ENCODE data around the gene ELAVL3.
"Not testable (repeated sequence)": the region's sequence is repeated elsewhere in the genome, so short reads cannot be mapped to it uniquely, and the experiment has no call there.

Gene ELAVL3

GRCh38 chr19:11475861-11476260 is 5.0 kb downstream of the ELAVL3 start:
- Histone ChIP-seq H3K36me3 (ENCODE audit: control insufficient read depth, insufficient read depth, low read length) (no peaks in the 10 kb centered on the region), H3K27ac (ENCODE audit: low read length) (no peak overlapping the region), H3K9me3 (ENCODE audit: control insufficient read depth, insufficient read depth, low read length) (no peaks in the 10 kb centered on the region), H3K27me3 (ENCODE audit: control insufficient read depth, insufficient read depth, low read length) (no peaks in the 10 kb centered on the region; the same call in 1 of the 2 replicates), H3K4me1 (ENCODE audit: control insufficient read depth, insufficient read depth, low read length) (0 out of 2 replicates have a peak, but pooled peaks cover 3% of the 10 kb centered on the region), H3K4me3 (ENCODE audit: low read length) (no peak overlapping the region)
- no peak for DNase-seq (ENCODE audit: low read depth, low spot score)
- WGBS (ENCODE audit: insufficient coverage, insufficient read length), result no CpG with 5 or more reads among the region's 8 CpGs

- not testable (repeated sequence) for H3K9me3 ChIP-seq (ENCODE audit: control insufficient read depth, insufficient read depth, low read length); H3K4me3 ChIP-seq (ENCODE audit: low read length); H3K36me3 ChIP-seq (ENCODE audit: control insufficient read depth, insufficient read depth, low read length); H3K27me3 ChIP-seq (ENCODE audit: control insufficient read depth, insufficient read depth, low read length); H3K4me1 ChIP-seq (ENCODE audit: control insufficient read depth, insufficient read depth, low read length); H3K27ac ChIP-seq (ENCODE audit: low read length); DNase-seq (ENCODE audit: low read depth, low spot score)
- WGBS (ENCODE audit: insufficient coverage, insufficient read length), result no CpG with 5 or more reads among the region's 3 CpGs
These were observed 5.5 kb downstream of the ELAVL3 start for GRCh38 chr19:11475343-11475742.

- no CpG with 5 or more reads among the region's 4 CpGs for WGBS (ENCODE audit: insufficient coverage, insufficient read length)
These were observed 7.1 kb downstream of the ELAVL3 start for GRCh38 chr19:11473725-11474124.

DNA sequence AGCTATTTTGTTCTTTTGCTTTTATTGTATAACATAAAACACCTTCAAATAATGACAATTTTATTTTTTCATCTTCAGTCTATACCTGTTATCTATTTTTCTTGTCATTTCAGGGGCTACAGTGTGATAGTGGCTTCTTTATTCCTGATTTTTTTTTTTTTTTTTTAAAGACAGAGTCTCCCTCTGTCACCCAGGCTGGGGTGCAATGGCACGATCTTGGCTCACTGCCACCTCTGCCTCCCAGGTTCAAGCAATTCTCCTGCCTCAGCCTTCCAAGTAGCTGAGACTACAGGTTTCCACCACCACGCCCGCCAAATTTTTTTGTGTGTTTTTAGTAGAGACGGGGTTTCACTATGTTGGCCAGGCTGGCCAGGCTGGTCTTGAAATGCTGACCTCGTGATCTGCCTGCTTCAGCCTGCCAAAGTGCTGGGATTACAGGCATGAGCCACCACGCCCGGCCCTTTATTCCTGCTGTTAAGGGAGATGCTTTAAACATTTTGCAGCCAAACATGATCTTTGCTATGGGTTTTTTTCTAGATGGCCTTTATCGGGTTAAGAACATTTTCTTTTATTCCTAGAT is 12.5 kb downstream of the ELAVL3 start:
- not testable (repeated sequence) for H3K27me3 ChIP-seq (ENCODE audit: control insufficient read depth, insufficient read depth, low read length); H3K4me3 ChIP-seq (ENCODE audit: low read length); H3K27ac ChIP-seq (ENCODE audit: low read length); DNase-seq (ENCODE audit: low read depth, low spot score); H3K36me3 ChIP-seq (ENCODE audit: control insufficient read depth, insufficient read depth, low read length); H3K9me3 ChIP-seq (ENCODE audit: control insufficient read depth, insufficient read depth, low read length)
- no CpG with 5 or more reads among the region's 8 CpGs for WGBS (ENCODE audit: insufficient coverage, insufficient read length)
- peaks cover 11% of the 10 kb centered on the region for H3K4me1 ChIP-seq (ENCODE audit: control insufficient read depth, insufficient read depth, low read length)

More at GRCh38 chr19:11473725-11474124, 7.1 kb downstream of the ELAVL3 start:
- no peaks in the 10 kb centered on the region for H3K27me3 ChIP-seq (ENCODE audit: control insufficient read depth, insufficient read depth, low read length)
- H3K4me1 ChIP-seq (ENCODE audit: control insufficient read depth, insufficient read depth, low read length), result no peaks in the 10 kb centered on the region
- no peak overlapping the region for H3K27ac ChIP-seq (ENCODE audit: low read length)
- H3K36me3 ChIP-seq (ENCODE audit: control insufficient read depth, insufficient read depth, low read length), result no peaks in the 10 kb centered on the region
- no peaks in the 10 kb centered on the region for H3K9me3 ChIP-seq (ENCODE audit: control insufficient read depth, insufficient read depth, low read length)
- no peak for DNase-seq (ENCODE audit: low read depth, low spot score)
- H3K4me3 ChIP-seq (ENCODE audit: low read length), result no peak overlapping the region

DNA sequence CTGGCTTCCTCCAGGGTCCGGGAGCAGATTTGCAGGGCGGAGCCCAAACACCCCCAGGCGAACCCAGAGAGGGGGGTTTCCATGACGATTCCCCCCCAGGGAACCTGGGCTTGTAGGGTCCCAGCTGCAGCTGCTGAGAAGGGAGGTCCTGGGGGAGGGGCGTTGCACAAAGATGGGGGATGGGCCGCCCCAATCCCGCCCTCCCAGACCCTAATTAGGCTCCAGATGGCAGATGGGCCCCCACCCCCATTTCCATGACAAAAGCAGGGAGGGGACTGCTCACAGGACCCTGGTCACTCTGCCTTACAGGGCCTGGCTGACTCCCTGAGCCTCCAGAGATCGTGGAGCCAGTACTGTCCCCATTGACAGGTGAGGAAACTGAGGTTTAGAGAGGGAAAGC is 15.2 kb downstream of the ELAVL3 start:
- Histone ChIP-seq H3K36me3 (ENCODE audit: control insufficient read depth, insufficient read depth, low read length) (no peaks in the 10 kb centered on the region), H3K27me3 (ENCODE audit: control insufficient read depth, insufficient read depth, low read length) (no peaks in the 10 kb centered on the region), H3K9me3 (ENCODE audit: control insufficient read depth, insufficient read depth, low read length) (no peaks in the 10 kb centered on the region), H3K27ac (ENCODE audit: low read length) (no peak overlapping the region), H3K4me3 (ENCODE audit: low read length) (no peak overlapping the region), H3K4me1 (ENCODE audit: control insufficient read depth, insufficient read depth, low read length) (peaks cover 11% of the 10 kb centered on the region)
- DNase-seq (ENCODE audit: low read depth, low spot score), result no peak
- WGBS (ENCODE audit: insufficient coverage, insufficient read length), result no CpG with 5 or more reads among the region's 8 CpGs

DNA sequence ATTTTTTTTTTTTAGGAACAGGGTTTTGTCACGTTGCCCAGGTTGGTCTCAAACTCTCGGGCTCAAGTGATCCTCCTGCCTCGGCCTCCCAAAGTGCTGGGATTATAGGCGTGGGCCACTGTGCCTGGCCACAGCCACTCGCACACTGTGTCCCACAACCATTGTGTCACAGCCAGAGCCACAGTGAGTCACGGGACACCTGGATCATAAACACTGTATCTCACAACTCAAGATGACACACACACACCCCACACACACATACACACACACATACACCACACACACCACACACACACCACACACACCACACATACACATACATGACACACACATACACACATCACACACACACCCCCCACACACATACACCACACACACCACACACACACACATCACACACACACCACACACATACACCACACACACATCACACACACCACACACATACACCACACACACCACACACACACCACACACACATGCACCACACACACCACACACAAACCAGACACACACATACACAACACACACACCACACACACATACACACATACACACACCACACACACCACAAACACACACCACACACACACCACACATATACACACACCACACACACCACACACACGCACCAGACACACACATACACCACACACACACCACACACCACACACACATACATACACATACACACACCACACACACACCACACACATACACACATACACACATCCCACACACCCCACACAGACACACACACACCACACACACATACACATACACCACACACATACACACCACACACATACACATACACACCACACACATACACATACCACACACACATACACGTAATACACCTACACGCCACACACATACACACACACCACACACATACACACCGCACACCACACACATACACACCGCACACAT is 16.2 kb downstream of the ELAVL3 start:
- H3K4me1 ChIP-seq (ENCODE audit: control insufficient read depth, insufficient read depth, low read length), result peaks cover 11% of the 10 kb centered on the region
- H3K36me3 ChIP-seq (ENCODE audit: control insufficient read depth, insufficient read depth, low read length), result no peaks in the 10 kb centered on the region
- H3K4me3 ChIP-seq (ENCODE audit: low read length), result no peak overlapping the region
- H3K27ac ChIP-seq (ENCODE audit: low read length), result no peak overlapping the region
- H3K9me3 ChIP-seq (ENCODE audit: control insufficient read depth, insufficient read depth, low read length), result no peaks in the 10 kb centered on the region
- WGBS (ENCODE audit: insufficient coverage, insufficient read length), result 100% methylated on average over 5 of the region's 11 CpGs
- DNase-seq (ENCODE audit: low read depth, low spot score), result no peak
- no peaks in the 10 kb centered on the region for H3K27me3 ChIP-seq (ENCODE audit: control insufficient read depth, insufficient read depth, low read length)

- Histone ChIP-seq H3K9me3 (ENCODE audit: control insufficient read depth, insufficient read depth, low read length) (no peaks in the 10 kb centered on the region), H3K4me3 (ENCODE audit: low read length) (no peak overlapping the region), H3K27ac (ENCODE audit: low read length) (no peak overlapping the region), H3K27me3 (ENCODE audit: control insufficient read depth, insufficient read depth, low read length) (no peaks in the 10 kb centered on the region), H3K4me1 (ENCODE audit: control insufficient read depth, insufficient read depth, low read length) (peaks cover 11% of the 10 kb centered on the region), H3K36me3 (ENCODE audit: control insufficient read depth, insufficient read depth, low read length) (no peaks in the 10 kb centered on the region)
- WGBS (ENCODE audit: insufficient coverage, insufficient read length), result no CpG with 5 or more reads among the region's 12 CpGs
- no peak for DNase-seq (ENCODE audit: low read depth, low spot score)
These were observed 17.5 kb downstream of the ELAVL3 start for GRCh38 chr19:11463391-11463790.

DNA sequence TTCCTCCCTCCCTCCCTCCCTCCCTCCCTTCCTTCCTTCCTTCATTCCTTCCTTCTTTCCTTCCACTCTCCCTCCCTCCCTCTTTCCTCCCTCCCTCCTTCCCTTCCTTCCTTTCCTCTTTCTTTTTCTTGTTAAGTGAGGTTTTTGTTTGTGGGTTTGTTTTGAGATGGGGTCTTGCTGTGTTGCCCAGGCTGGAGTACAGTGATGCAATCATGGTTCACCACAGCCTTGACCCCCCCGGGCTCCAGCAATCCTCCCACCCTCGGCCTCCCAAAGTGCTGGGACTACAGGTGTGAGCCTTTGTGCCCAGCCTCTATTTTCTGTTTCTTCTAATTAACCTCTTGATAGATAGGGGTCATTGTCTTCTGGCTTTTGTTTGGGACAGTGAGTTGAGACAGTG is 19.4 kb downstream of the ELAVL3 start:
- peaks cover 12% of the 10 kb centered on the region for H3K4me1 ChIP-seq (ENCODE audit: control insufficient read depth, insufficient read depth, low read length)
- no peak overlapping the region for H3K27ac ChIP-seq (ENCODE audit: low read length)
- H3K4me3 ChIP-seq (ENCODE audit: low read length), result no peak overlapping the region
- H3K27me3 ChIP-seq (ENCODE audit: control insufficient read depth, insufficient read depth, low read length), result no peaks in the 10 kb centered on the region
- no peaks in the 10 kb centered on the region for H3K36me3 ChIP-seq (ENCODE audit: control insufficient read depth, insufficient read depth, low read length)
- no CpG with 5 or more reads among the region's 2 CpGs for WGBS (ENCODE audit: insufficient coverage, insufficient read length)
- no peaks in the 10 kb centered on the region for H3K9me3 ChIP-seq (ENCODE audit: control insufficient read depth, insufficient read depth, low read length)
- no peak for DNase-seq (ENCODE audit: low read depth, low spot score)

- no peaks in the 10 kb centered on the region for H3K27me3 ChIP-seq (ENCODE audit: control insufficient read depth, insufficient read depth, low read length)
- no peak for DNase-seq (ENCODE audit: low read depth, low spot score)
- WGBS (ENCODE audit: insufficient coverage, insufficient read length), result no CpG with 5 or more reads among the region's 4 CpGs
- no peak overlapping the region for H3K27ac ChIP-seq (ENCODE audit: low read length)
- H3K4me1 ChIP-seq (ENCODE audit: control insufficient read depth, insufficient read depth, low read length), result peaks cover 7% of the 10 kb centered on the region; the same call in 1 of the 2 replicates
- H3K9me3 ChIP-seq (ENCODE audit: control insufficient read depth, insufficient read depth, low read length), result no peaks in the 10 kb centered on the region
- H3K36me3 ChIP-seq (ENCODE audit: control insufficient read depth, insufficient read depth, low read length), result no peaks in the 10 kb centered on the region
- H3K4me3 ChIP-seq (ENCODE audit: low read length), result no peak overlapping the region
These were observed 20.6 kb downstream of the ELAVL3 start for GRCh38 chr19:11460207-11460606.

DNA sequence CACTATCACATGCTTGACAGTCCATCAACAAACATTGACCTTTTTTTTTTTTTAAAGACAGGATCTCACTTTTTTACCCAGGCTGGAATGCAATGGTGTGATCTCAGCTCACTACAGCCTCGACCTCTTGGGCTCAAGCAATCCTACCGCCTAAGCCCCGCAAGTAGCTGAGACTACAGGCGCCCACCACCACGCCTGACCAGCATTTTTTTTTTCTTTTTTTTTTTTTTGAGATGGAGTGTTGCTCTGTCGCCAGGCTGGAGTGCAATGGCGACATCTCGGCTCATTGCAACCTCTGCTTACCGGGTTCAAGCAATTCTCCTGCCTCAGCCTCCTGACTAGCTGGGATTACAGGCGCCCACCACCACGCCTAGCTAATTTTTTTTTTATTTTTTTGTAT is 21.9 kb downstream of the ELAVL3 start:
- H3K4me1 ChIP-seq (ENCODE audit: control insufficient read depth, insufficient read depth, low read length); DNase-seq (ENCODE audit: low read depth, low spot score); H3K4me3 ChIP-seq (ENCODE audit: low read length); H3K36me3 ChIP-seq (ENCODE audit: control insufficient read depth, insufficient read depth, low read length); H3K27me3 ChIP-seq (ENCODE audit: control insufficient read depth, insufficient read depth, low read length); H3K27ac ChIP-seq (ENCODE audit: low read length); H3K9me3 ChIP-seq (ENCODE audit: control insufficient read depth, insufficient read depth, low read length): not testable (repeated sequence)
- no CpG with 5 or more reads among the region's 11 CpGs for WGBS (ENCODE audit: insufficient coverage, insufficient read length)
